Neural progenitor cell (in vitro differentiated cells): Measurements from ENCODE around the gene TBC1D3B. TPM values are rescaled to one million over a fixed set of nuclear protein-coding genes. Genes with fewer than 3 reads are reported as not detected.
"Not testable (repeated sequence)": the region's sequence is repeated elsewhere in the genome, so short reads cannot be mapped to it uniquely, and the experiment has no call there.

Experiments
- DNase-seq: peaks from one replicate; pipeline ENCODE4 v3.0.0-alpha.2; 2016; ENCODE audit warnings: low spot score
- H2AFZ ChIP-seq: fragments of 200-600 bp; sonication (generic); replicated peaks from 2 replicates; pipeline ENCODE4 v1.6.1; 2016; ENCODE audit warnings: antibody characterized with exemption
- H3F3A ChIP-seq: fragments of 200-600 bp; sonication (generic); 2 replicates; pipeline ENCODE4 v1.6.1; 2016; ENCODE audit warnings: antibody characterized with exemption, low read depth
- H3K27ac ChIP-seq: fragments of 200-600 bp; sonication (generic); 2 replicates; pipeline ENCODE4 v1.5.1; 2016; ENCODE audit warnings: mild to moderate bottlenecking
- H3K27me3 ChIP-seq: fragments of 200-600 bp; sonication (generic); 2 replicates; pipeline ENCODE4 v1.6.1; 2016; ENCODE audit warnings: mild to moderate bottlenecking, moderate library complexity
- H3K36me3 ChIP-seq: fragments of 200-600 bp; sonication (generic); 2 replicates; pipeline ENCODE4 v1.5.1; 2016
- H3K4me1 ChIP-seq: fragments of 200-600 bp; sonication (generic); 2 replicates; pipeline ENCODE4 v1.6.1; 2016; ENCODE audit warnings: mixed run types
- H3K4me2 ChIP-seq: fragments of 200-600 bp; sonication (generic); 2 replicates; pipeline ENCODE4 v1.6.1; 2016
- H3K4me3 ChIP-seq: fragments of 200-600 bp; sonication (generic); 2 replicates; pipeline ENCODE4 v1.5.1; 2016
- H3K79me2 ChIP-seq: fragments of 200-600 bp; sonication (generic); 2 replicates; pipeline ENCODE4 v1.6.1; 2016; ENCODE audit warnings: low read depth
- H3K9ac ChIP-seq: fragments of 200-600 bp; sonication (generic); 2 replicates; pipeline ENCODE4 v1.6.1; 2016
- H3K9me3 ChIP-seq: fragments of 200-600 bp; sonication (generic); 2 replicates; pipeline ENCODE4 v1.5.1; 2016; ENCODE audit warnings: low read depth
- H4K20me1 ChIP-seq: fragments of 200-600 bp; sonication (generic); 2 replicates; pipeline ENCODE4 v1.6.1; 2016; ENCODE audit warnings: low read depth
- H3K27ac Mint-ChIP-seq: 3 replicates; pipeline ENCODE4 v1.8.0; 2021; ENCODE audit warnings: mixed read lengths
- H3K27me3 Mint-ChIP-seq: 2 replicates; pipeline ENCODE4 v1.8.0; 2022; ENCODE audit warnings: low read depth, mild to moderate bottlenecking, inconsistent platforms, moderate library complexity, mixed read lengths; ENCODE audit not compliant: insufficient read depth
- H3K36me3 Mint-ChIP-seq: 3 replicates; pipeline ENCODE4 v1.8.0; 2021; ENCODE audit warnings: mixed read lengths
- H3K4me1 Mint-ChIP-seq: 3 replicates; pipeline ENCODE4 v1.8.0; 2021; ENCODE audit warnings: mixed read lengths
- H3K4me3 Mint-ChIP-seq: 3 replicates; pipeline ENCODE4 v1.8.0; 2021; ENCODE audit warnings: mild to moderate bottlenecking, moderate library complexity, mixed read lengths
- H3K9me3 Mint-ChIP-seq: 3 replicates; pipeline ENCODE4 v1.8.0; 2020; ENCODE audit warnings: mixed read lengths
- CTCF ChIP-seq: fragments of 200-600 bp; sonication (generic); IDR thresholded peaks from 2 replicates; pipeline ENCODE4 v1.5.1; 2017; ENCODE audit warnings: antibody characterized with exemption, mild to moderate bottlenecking
- EZH2 ChIP-seq: fragments of 200-600 bp; sonication (generic); IDR thresholded peaks from 2 replicates; pipeline ENCODE4 v1.6.1; 2017; ENCODE audit warnings: antibody characterized with exemption, mild to moderate bottlenecking, moderate library complexity
- EZH2phosphoT487 ChIP-seq: fragments of 200-600 bp; sonication (generic); IDR thresholded peaks from 2 replicates; pipeline ENCODE4 v1.6.1; 2017; ENCODE audit warnings: antibody characterized with exemption
- total RNA-seq: library from RNA; depleted of rRNA; stranded (reverse); fragments of >200 nt; gene quantifications from 2 replicates; pipeline ENCODE4 v1.2.3, GENCODE V29; 2015; ENCODE audit warnings: low replicate concordance

The TBC1D3B gene
- total RNA-seq, 1 donor from 2014 or later = not detected

GRCh38 chr17:36184023-36184765 lies 7.8 kb upstream of the TBC1D3B start:
- Histone ChIP-seq H3K27me3 (peaks cover 42% of the 10 kb centered on the region), H3K4me1 (peaks cover 4% of the 10 kb centered on the region), H4K20me1 (no peaks in the 10 kb centered on the region), H3K9ac (no peak overlapping the region), H3K9me3 (no peaks in the 10 kb centered on the region), H3K4me3 (peak overlapping the region; percentile 58), H3K79me2 (no peaks in the 10 kb centered on the region), H2AFZ (no peak overlapping the region), H3F3A (peaks cover 4% of the 10 kb centered on the region), H3K27ac (no peak overlapping the region), H3K4me2 (peak overlapping the region; percentile 81), H3K36me3 (no peaks in the 10 kb centered on the region)
- Mint-ChIP-seq H3K27ac (no peak overlapping the region), H3K27me3 (peaks cover 44% of the 10 kb centered on the region), H3K4me3 (peak overlapping the region; percentile 78), H3K36me3 (no peaks in the 10 kb centered on the region), H3K4me1 (peaks cover 5% of the 10 kb centered on the region), H3K9me3 (no peaks in the 10 kb centered on the region)
- no peak for TF ChIP-seq CTCF
- TF ChIP-seq EZH2 = no peak
- TF ChIP-seq EZH2phosphoT487 = no peak
- no peak for DNase-seq

GRCh38 chr17:36183001-36183971 lies 6.8 kb upstream of the TBC1D3B start:
- H3K36me3 ChIP-seq = no peaks in the 10 kb centered on the region
- H3K27ac Mint-ChIP-seq = no peak overlapping the region
- H3K27me3 Mint-ChIP-seq = peaks cover 44% of the 10 kb centered on the region
- no peaks in the 10 kb centered on the region for H4K20me1 ChIP-seq
- H3K4me3 Mint-ChIP-seq = peak overlapping the region; percentile 86
- H3K36me3 Mint-ChIP-seq = no peaks in the 10 kb centered on the region
- H2AFZ ChIP-seq = peak overlapping the region; percentile 95
- H3K4me3 ChIP-seq = peak overlapping the region; percentile 58
- peaks cover 4% of the 10 kb centered on the region for H3K4me1 ChIP-seq
- H3K9me3 Mint-ChIP-seq = no peaks in the 10 kb centered on the region
- no peak overlapping the region for H3K9ac ChIP-seq
- peak; percentile 92 for TF ChIP-seq EZH2
- TF ChIP-seq EZH2phosphoT487 = peak; percentile 82
- TF ChIP-seq CTCF = peak; percentile 25
- peak overlapping the region; percentile 81 for H3K4me2 ChIP-seq
- H3K27ac ChIP-seq = no peak overlapping the region
- peak; percentile 94 for DNase-seq
- H3K79me2 ChIP-seq = no peaks in the 10 kb centered on the region
- no peaks in the 10 kb centered on the region for H3K9me3 ChIP-seq
- H3K4me1 Mint-ChIP-seq = peaks cover 5% of the 10 kb centered on the region
- H3K27me3 ChIP-seq = peaks cover 42% of the 10 kb centered on the region
- peaks cover 4% of the 10 kb centered on the region for H3F3A ChIP-seq

- Histone ChIP-seq H3K27me3 (peaks cover 42% of the 10 kb centered on the region), H3K4me2 (peak overlapping the region; percentile 81), H3K27ac (no peak overlapping the region), H3K9me3 (no peaks in the 10 kb centered on the region), H3F3A (peaks cover 4% of the 10 kb centered on the region), H3K4me3 (peak overlapping the region; percentile 58), H4K20me1 (no peaks in the 10 kb centered on the region), H3K36me3 (no peaks in the 10 kb centered on the region), H3K4me1 (peaks cover 4% of the 10 kb centered on the region), H3K79me2 (no peaks in the 10 kb centered on the region), H3K9ac (no peak overlapping the region), H2AFZ (peak overlapping the region; percentile 95)
- H3K27ac Mint-ChIP-seq = peak overlapping the region; percentile 59
- H3K36me3 Mint-ChIP-seq = no peaks in the 10 kb centered on the region
- TF ChIP-seq EZH2phosphoT487 (no peak), EZH2 (no peak), CTCF (no peak)
- peak; percentile 72 for DNase-seq
- peaks cover 5% of the 10 kb centered on the region for H3K4me1 Mint-ChIP-seq
- peak overlapping the region; percentile 86 for H3K4me3 Mint-ChIP-seq
- peaks cover 39% of the 10 kb centered on the region for H3K27me3 Mint-ChIP-seq
- H3K9me3 Mint-ChIP-seq = no peaks in the 10 kb centered on the region
Observed at GRCh38 chr17:36182176-36183000, 6.0 kb upstream of the TBC1D3B start.

GRCh38 chr17:36181446-36182175 lies 5.2 kb upstream of the TBC1D3B start:
- peak overlapping the region; percentile 86 for H3K4me3 Mint-ChIP-seq
- peaks cover 38% of the 10 kb centered on the region for H3K27me3 Mint-ChIP-seq
- H3K36me3 Mint-ChIP-seq, H3K9ac ChIP-seq, H3K36me3 ChIP-seq, H4K20me1 ChIP-seq, H3K4me3 ChIP-seq, H2AFZ ChIP-seq, H3K79me2 ChIP-seq, H3K9me3 ChIP-seq, H3K4me1 Mint-ChIP-seq, H3K4me2 ChIP-seq, H3F3A ChIP-seq, H3K4me1 ChIP-seq, H3K9me3 Mint-ChIP-seq, H3K27ac ChIP-seq: not testable (repeated sequence)
- peaks cover 42% of the 10 kb centered on the region for H3K27me3 ChIP-seq
- H3K27ac Mint-ChIP-seq = peak overlapping the region; percentile 59
- DNase-seq = peak; percentile 4
